Calu3 (cell line): Measurements from ENCODE around the gene CCDC102A. TPM values are rescaled to one million over a fixed set of nuclear protein-coding genes. Genes with fewer than 3 reads are reported as not detected.

Source experiments
- BruUV-seq: library from RNA; stranded (reverse); fragments of 400-500 nt; replicated peaks from 2 replicates; lab custom pipeline; 2021; lab: Mats Ljungman, UMichigan
- CTCF ChIA-PET: fragments of 300-600 bp; sonication (Branson Sonifier 250); formaldehyde crosslinking; loops from one replicate; lab custom pipeline; 2022; ENCODE audit warnings: antibody characterized with exemption; lab: Charles Lee
- DNase-seq: peaks from one replicate; pipeline ENCODE4 v3.0.0; 2022
- H3K27ac Mint-ChIP-seq: one replicate; pipeline ENCODE4 v1.8.0; 2022; ENCODE audit warnings: mixed read lengths; ENCODE audit not compliant: unreplicated experiment
- H3K27me3 Mint-ChIP-seq: one replicate; pipeline ENCODE4 v1.8.0; 2022; ENCODE audit warnings: mixed read lengths; ENCODE audit not compliant: unreplicated experiment
- H3K36me3 Mint-ChIP-seq: one replicate; pipeline ENCODE4 v1.8.0; 2022; ENCODE audit warnings: mild to moderate bottlenecking, moderate library complexity, mixed read lengths; ENCODE audit not compliant: insufficient read depth, unreplicated experiment
- H3K4me1 Mint-ChIP-seq: one replicate; pipeline ENCODE4 v1.8.0; 2022; ENCODE audit warnings: mild to moderate bottlenecking, low read depth, mixed read lengths; ENCODE audit not compliant: unreplicated experiment
- H3K4me3 Mint-ChIP-seq: one replicate; pipeline ENCODE4 v1.8.0; 2022; ENCODE audit warnings: mild to moderate bottlenecking, low read depth, moderate library complexity, mixed read lengths; ENCODE audit not compliant: unreplicated experiment
- H3K9me3 Mint-ChIP-seq: one replicate; pipeline ENCODE4 v1.8.0; 2022; ENCODE audit warnings: low read depth, mixed read lengths; ENCODE audit not compliant: unreplicated experiment
- intact Hi-C: fragments of 100-400 bp; cut with micrococcal nuclease; formaldehyde crosslinking; loops from one replicate; pipeline ENCODE4 v1.10.0; 2022; ENCODE audit not compliant: unreplicated experiment
- total RNA-seq: library from RNA; stranded (reverse); gene quantifications from 2 replicates; pipeline ENCODE4 v1.2.3, GENCODE V29; 2022
- TF ChIP-seq, protein P1 (sequence below): fragments of 200-600 bp; IDR thresholded peaks from one replicate; pipeline ENCODE4 v1.8.0; 2022; ENCODE audit warnings: antibody characterized with exemption; ENCODE audit not compliant: unreplicated experiment

Gene CCDC102A
- total RNA-seq, 1 experiment from 2014 or later = 6.8 TPM

DNA sequence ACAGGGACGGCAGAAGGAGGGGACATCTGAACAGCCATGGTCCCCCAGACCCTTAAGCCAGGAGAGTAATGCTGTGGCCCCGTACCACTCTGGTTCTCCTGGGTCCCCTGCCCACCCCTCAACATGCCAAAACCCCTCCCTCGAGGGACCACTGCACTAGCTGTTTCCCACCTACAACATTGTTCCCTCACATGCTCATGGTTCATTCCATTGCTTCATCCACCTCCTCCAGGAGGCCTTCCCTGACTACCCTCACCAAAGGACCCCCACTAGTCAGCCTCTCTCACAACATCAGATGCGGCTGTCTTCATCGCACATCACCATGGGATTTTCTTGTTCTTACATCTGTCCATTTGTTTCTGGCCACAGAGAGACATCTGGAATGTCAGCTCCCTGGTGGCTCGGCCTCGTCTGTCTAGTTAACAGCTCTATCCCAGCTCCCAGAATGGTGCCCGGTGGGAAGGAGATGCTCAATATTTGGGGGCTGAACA lies 51.8 kb downstream of the CCDC102A start:
- Mint-ChIP-seq H3K4me1 (peaks cover 28% of the 10 kb centered on the region), H3K36me3 (peaks cover 14% of the 10 kb centered on the region), H3K4me3 (no peak overlapping the region), H3K27me3 (no peaks in the 10 kb centered on the region), H3K9me3 (no peaks in the 10 kb centered on the region), H3K27ac (no peak overlapping the region)
- CTCF ChIA-PET = no interaction called here
- TF ChIP-seq, protein P1, sequence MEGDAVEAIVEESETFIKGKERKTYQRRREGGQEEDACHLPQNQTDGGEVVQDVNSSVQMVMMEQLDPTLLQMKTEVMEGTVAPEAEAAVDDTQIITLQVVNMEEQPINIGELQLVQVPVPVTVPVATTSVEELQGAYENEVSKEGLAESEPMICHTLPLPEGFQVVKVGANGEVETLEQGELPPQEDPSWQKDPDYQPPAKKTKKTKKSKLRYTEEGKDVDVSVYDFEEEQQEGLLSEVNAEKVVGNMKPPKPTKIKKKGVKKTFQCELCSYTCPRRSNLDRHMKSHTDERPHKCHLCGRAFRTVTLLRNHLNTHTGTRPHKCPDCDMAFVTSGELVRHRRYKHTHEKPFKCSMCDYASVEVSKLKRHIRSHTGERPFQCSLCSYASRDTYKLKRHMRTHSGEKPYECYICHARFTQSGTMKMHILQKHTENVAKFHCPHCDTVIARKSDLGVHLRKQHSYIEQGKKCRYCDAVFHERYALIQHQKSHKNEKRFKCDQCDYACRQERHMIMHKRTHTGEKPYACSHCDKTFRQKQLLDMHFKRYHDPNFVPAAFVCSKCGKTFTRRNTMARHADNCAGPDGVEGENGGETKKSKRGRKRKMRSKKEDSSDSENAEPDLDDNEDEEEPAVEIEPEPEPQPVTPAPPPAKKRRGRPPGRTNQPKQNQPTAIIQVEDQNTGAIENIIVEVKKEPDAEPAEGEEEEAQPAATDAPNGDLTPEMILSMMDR = no peak
- no peak for DNase-seq
- intact Hi-C loops = no loop called here
- no TSS peak for BruUV-seq

DNA sequence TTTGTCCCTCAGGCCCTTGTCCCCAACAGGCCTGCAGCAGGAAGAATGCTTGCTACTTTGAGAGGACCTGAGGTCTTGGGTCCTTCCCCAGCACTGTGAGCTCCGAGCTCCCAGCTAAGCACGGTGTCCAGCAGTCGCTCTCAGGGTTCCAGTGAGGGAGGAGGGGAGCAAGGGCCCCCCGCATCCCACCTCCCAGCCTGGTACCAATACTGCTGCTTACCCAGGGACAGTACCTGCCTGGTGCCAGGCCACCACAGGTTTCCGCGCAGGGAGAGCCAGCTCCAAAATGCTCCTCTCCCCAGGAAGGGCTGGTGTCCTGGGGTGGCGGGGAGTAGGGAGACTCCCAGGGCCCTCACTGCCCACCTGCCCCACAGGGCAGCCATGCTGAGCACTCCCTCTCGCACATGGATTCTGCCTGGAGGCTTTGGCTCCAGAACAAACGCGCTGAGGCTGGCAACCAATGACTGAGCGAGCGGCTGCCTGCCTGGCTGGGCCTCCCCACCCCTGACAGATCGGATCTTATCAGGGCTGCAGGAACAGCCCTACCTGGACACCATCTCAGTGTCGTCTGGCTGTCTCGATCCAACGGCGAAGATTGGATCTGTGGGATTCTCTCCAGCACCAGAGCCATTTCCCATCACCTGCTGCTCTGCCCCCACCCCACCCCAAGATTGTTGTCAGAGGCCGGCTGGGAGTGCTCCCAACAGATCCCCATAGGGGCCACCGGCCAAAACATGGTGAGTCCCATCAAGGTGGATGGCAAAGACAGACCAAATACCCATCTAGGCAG lies 52.5 kb downstream of the CCDC102A start:
- H3K4me1 Mint-ChIP-seq = peaks cover 30% of the 10 kb centered on the region
- no TSS peak for BruUV-seq
- intact Hi-C loops = no loop called here
- H3K27me3 Mint-ChIP-seq = no peaks in the 10 kb centered on the region
- CTCF ChIA-PET = no interaction called here
- no peak for DNase-seq
- no peaks in the 10 kb centered on the region for H3K9me3 Mint-ChIP-seq
- no peak overlapping the region for H3K27ac Mint-ChIP-seq
- TF ChIP-seq, protein P1 = no peak
- peaks cover 18% of the 10 kb centered on the region for H3K36me3 Mint-ChIP-seq
- no peak overlapping the region for H3K4me3 Mint-ChIP-seq

DNA sequence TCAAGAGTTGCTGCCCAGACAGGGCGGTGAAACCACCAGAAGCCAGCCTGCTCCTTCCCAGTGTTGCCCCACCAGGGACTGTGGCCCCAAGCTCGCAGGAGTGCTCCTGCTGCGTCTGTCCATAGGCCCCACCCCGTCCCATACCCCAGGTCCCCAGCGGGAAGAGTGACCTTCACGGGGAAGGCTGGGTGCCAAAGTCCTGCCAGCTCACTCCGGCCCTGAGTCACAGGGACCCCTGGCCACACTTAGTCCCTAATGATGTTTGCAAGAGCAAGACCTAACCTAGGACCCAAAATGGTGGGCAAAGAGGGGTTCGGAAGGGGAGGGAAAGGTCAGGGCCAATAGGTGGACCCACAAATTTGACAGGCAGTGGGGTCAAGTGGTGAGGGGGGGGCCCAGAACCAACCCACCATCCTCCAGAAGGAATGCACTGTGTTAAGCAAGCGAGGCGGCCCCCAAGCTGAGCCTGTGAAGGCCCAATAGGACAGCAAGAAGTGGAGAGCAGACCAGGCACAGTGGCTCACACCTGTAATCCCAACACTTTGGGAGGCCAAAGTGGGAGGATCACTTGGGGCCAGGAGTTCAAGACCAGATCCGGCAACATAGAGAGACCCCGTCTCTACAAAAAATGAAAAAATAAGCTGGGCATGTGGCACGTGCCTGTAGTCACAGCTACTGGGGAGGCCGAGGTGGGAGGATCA lies 53.4 kb downstream of the CCDC102A start:
- H3K27ac Mint-ChIP-seq = no peak overlapping the region
- H3K9me3 Mint-ChIP-seq = no peaks in the 10 kb centered on the region
- no TSS peak for BruUV-seq
- H3K4me1 Mint-ChIP-seq = peaks cover 30% of the 10 kb centered on the region
- H3K4me3 Mint-ChIP-seq = no peak overlapping the region
- H3K27me3 Mint-ChIP-seq = no peaks in the 10 kb centered on the region
- CTCF ChIA-PET = no interaction called here
- H3K36me3 Mint-ChIP-seq = peaks cover 18% of the 10 kb centered on the region
- TF ChIP-seq, protein P1 = no peak
- no peak for DNase-seq
- intact Hi-C loops = no loop called here

DNA sequence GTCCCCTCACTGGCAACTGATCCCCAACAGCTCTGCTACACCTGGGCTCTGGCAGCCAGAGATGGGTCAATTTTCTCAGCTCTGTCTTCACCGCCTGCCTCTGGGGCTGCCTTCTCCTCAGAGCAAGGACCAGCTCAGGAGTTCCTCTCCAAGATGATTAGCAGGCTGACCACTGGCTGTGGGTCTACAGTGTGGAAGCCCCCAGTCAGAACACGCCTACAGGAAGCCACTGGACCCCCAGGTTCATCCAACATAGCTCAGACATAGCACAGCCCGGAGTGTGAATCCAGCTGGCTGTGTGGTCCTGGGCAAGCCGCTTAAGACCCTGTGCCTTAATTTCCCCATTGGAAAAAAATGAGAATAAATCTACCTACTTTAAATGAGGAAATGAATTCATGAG lies 55.0 kb downstream of the CCDC102A start:
- intact Hi-C loops = no loop called here
- DNase-seq = no peak
- H3K4me1 Mint-ChIP-seq = peaks cover 30% of the 10 kb centered on the region
- TF ChIP-seq, protein P1 = no peak
- H3K4me3 Mint-ChIP-seq = no peak overlapping the region
- H3K9me3 Mint-ChIP-seq = no peaks in the 10 kb centered on the region
- BruUV-seq = no TSS peak
- CTCF ChIA-PET = interaction anchor here (0.5 to 0.8 kb wide), 2 partner anchors 38 to 398 kb away, joined by 3 to 8 read pairs; no protein-coding TSS in a partner anchor
- H3K27ac Mint-ChIP-seq = peak overlapping the region; percentile 19
- H3K27me3 Mint-ChIP-seq = no peaks in the 10 kb centered on the region
- peaks cover 13% of the 10 kb centered on the region for H3K36me3 Mint-ChIP-seq
